HuH-7 (cell line): ENCODE results near the gene SP110.

Source experiments
- DNase-seq: peaks from one replicate; pipeline ENCODE4 v3.0.0; 2011; ENCODE audit warnings: low spot score

Gene SP110

DNA sequence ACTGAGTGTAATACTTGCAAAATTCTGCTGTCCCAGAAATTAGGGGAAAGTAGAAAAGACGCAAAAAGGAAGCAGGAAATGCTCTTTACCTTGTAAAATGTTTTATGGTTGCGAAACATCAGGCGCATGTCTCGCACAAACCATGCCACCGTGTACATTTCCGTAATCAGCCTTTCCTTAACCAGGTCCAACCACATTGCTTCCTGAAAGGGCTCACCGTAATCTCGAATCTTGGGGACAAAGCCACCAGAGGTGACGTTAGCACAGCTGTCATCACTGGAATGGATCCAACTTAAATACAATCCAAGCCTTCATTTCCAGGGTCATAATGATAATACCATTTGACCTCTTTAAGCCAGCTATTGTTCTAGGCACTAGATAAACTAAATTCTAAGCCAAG is 49.3 kb downstream of the SP110 start:
- DNase-seq, result peak; percentile 31

DNA sequence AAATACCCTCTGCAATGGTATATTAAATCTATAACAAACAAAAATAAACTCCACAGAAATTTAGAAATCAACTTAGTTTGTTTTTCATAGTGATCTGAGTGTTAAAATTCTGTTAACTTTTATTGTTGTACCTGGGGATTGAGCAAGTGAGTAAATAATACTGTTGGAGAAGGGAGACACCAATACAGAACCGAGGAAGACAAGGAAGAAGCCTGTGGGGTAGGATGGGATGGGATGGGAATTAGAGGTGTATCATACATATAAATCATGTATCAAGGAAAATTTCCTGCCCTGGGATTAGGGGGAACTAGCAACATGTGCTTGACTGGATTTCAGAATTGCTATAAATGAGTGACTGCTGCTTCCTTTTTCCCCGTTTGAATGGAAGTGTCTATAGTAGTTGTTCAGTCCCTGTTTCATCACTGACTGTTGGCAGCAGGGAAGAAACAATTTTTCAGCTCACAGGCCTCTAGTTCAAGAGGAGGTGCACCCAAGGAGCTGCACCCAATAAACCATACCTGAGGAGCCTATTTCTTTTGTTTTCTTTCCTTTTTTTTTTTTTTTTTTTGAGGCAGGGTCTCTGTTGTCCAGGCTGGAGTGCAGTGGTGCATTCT is 53.1 kb downstream of the SP110 start:
- DNase-seq, result no peak

DNA sequence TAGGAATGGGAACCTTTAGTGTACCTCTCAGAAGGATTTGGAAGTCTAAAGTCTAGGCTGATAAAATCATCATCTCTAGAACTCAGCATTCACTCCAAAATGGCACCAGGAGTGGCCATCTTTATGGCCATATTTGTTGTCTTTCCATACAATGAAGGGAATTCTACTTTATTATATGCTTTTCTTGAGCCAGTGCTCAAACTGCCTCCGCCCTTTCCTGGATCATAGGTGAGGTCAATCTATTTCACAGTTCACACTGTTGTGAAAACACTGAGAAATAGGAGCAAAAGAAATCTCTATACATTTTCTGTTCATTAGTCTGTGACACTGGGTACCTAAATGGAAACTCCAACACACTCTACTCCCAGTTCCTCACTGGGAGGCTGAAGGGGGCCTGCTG is 55.6 kb downstream of the SP110 start:
- DNase-seq, result no peak

DNA sequence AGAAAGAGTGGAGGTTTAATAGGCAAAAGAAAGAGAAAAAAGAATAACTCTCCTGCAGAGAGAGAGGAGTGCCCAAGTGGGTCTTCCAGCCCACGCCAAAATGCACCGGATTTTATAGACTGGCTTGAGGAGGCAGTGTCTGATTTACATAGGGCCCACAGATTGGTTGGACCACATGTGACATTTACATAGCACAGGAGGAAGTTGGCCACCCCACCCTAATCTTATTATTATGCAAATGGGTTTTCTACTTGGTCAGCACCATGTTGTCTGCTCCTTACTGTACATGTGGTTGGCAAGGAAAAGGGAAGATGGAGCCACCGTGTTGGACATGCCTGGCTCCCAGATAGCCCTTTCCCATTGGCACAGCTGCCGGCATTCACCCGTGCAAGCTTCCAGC is 56.8 kb downstream of the SP110 start:
- DNase-seq, result no peak

DNA sequence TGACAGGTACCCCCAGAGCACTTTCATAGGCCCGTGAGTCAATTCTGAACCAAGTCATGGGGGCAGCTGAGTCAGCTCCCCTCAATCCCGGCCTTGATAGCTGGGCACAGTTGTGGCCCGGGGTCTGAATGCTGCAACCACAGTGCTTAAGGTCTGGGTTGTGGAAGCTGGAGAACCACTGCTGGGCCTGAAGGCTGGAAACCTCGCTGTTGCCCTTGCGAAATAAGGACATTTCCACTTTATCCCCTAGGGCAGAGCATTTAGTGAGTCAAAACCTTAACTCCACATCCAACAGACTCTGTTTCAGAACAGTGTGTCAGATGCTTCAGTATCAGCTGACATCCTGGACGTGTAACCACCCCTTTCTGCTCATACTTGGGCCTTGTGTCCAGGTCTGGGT is 58.6 kb downstream of the SP110 start:
- no peak for DNase-seq

DNA sequence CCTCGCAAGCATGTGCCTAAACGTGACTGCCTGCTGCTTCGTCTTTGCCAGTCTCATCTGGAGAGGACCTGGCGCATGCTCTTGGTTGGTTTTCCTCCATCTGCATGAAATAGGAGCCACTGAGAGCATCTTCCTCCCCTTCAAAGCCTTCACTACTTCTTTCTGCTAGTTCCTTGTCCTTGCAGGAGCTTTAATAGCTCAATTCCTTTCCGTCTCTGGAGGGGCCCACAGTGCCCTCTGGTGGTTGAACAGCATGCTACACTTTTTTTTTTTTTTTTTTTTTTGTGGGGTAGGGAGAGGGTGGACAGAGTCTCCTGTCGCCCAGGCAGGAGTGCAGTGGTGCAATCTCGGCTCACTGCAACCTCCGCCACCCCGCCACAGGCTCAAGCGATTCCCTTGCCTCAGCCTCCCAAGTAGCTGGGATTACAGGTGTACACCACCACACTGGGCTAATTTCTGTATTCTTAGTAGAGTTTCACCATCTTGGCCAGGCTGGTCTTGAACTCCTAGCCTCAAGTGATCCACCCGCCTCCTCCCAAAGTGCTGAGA is 59.6 kb downstream of the SP110 start:
- peak; percentile 44 for DNase-seq

DNA sequence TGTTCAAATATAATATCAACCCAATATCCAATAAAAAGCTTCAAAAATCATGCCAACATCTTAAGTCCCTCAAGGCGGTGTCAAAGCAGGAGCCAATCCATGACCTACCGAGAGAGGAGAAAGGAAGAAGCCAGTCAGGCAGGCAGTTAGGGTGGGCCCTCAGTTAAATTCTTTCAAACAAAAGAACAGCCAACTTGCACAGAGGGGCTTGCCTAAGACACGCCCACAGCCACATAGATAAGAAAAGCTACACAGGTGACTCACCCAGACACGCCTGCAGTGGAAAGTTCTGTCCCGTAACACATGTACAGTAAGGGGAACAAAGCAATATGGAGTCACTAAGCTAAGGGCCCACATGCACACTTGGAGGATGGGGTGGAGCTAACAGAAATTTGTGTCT is 61.3 kb downstream of the SP110 start:
- DNase-seq, result no peak

DNA sequence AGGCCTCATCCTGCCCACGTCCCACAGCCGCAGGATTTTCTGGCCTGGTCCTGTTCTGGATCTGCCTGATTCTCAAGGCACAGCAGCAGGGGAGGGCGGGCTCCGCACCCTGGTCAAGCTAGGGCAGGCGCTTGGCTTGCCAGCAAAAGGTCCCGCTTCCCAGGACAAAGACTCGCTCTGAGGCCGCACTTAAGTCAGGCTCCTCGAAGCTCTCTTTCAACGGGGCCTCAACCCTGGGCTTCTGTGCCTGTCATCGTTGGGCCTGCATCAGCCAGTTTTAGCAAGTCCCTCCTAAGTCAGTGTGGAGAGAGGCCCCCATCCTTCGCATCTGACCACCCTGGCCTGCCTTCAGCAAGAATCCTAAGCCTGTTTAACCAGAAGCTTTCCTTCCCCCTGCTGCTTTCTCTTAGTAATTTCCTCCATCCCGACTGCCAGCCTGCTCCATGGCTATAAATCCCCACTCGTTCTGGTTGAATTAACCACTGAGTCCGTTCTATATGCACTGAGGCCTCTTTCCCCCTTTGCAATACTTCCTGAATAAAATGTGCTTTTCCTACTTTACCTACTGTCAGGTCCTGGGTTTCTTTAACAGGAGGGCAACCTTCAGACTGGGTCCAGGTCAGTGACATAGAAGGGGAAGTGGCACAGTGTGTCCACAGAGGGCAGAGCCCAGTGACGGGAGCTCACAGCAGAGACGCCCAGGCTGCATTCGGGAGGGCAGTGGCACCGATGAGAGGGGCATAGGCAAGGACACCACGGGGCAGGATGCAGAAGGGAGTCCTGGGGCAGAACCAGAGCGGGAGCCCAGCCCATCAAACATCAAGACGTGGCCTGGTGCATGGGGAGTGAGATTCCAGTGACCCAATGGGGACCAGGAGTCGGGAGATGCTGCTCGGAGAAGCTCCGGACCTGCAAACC is 62.7 kb downstream of the SP110 start:
- DNase-seq, result no peak

DNA sequence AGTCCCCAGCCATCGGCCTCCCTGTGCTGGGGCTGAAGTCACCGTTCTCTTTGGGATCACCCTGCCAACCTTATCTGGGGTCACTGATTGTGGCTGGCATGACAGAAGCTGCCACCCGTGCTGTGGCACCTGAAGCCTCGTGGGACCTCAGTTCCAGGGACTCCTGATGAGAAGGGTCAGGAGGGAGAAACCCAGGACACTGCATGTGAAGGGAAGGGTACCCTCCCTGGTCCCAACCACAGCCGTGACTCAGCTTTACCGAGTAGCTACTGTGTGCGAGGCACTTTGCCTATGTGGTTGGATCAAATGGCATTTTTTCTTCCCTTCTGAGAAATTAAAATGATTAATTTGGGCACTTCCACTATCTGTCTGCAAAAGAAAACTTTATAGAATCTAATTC is 64.4 kb downstream of the SP110 start:
- DNase-seq, result no peak

DNA sequence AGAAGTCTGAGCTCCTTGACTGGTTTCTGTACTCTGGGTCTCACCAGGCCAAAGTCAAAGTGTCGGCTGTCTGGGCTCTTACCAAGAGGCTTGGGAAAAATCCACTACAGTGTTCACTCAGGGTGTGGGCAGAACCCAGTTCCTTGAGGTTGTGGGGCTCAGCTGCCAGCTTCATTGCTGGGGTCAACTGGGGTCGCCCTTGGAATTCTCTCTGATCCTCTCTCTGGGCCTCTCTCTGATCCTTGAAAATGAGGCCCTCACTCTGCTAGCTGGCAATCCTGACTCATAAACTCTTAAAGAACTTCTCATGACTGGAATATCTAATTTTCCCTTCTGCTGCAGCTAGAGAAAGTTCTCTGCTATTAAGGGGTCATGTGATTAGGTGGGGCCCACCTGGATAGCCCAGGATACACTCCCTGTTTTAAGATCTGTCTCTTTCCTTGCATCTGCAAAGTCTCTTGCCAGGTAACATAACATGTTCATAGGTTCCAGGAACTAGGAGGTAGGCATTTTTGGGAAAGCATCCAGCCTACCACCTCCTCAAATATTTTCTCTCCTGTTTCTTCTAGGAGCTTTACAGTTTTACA is 66.3 kb downstream of the SP110 start:
- DNase-seq, result no peak

DNA sequence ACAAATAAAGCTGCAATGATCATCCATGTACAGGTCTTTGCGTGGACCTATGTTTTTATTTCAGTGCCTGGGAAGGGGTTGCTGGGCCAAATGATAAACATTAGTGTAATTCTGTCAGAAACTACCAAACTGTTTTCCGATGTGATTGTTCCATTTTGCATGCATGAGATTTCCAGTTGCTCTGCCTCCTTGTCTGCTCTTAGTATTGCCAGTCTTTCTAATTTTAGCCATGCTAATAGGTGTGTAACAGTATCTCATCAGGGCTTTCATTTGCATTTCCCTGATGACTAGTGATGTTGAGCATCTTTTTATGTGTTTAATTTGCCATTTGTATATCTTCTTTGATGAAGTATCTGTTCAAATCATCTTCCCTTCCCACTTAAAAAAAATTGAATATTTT is 67.5 kb downstream of the SP110 start:
- no peak for DNase-seq

DNA sequence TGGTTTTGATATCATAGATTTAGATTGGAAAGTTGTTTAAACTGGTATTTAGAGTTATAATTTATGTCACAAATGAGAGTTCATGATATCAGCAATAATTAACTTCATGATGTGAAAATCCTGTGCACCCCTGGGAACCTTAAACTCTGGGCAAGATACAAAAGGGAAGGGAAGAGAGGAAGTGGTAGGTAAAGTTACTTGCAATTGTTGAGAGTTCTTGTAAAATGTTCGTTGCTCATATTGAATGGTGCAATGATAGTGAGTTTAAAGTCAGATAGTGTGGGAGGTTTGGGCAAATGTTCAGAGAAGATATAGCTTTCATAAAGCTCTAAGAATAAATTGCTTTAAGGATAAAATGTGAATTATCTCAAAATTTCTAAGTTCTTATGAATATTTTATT is 75.4 kb downstream of the SP110 start:
- DNase-seq, result no peak

DNA sequence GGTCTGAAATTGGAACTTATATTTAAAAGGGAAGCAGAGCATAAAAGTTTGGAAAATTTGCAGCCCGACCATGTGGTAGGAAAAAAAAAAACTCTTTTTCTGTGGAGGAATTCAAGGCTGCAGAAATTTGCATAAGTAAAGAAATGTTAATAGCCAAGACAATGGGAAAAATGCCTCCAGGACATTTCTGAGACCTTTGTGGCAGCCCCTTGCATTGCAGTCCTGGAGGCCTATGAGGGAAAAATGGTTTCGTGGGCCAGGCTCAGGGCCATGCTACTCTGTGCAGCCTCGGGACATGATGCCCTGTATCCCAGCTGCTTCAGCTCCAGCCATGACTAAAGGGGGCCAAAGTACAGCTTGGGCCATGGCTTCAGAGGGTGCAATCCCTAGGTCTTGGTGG is 79.1 kb downstream of the SP110 start:
- DNase-seq, result no peak

DNA sequence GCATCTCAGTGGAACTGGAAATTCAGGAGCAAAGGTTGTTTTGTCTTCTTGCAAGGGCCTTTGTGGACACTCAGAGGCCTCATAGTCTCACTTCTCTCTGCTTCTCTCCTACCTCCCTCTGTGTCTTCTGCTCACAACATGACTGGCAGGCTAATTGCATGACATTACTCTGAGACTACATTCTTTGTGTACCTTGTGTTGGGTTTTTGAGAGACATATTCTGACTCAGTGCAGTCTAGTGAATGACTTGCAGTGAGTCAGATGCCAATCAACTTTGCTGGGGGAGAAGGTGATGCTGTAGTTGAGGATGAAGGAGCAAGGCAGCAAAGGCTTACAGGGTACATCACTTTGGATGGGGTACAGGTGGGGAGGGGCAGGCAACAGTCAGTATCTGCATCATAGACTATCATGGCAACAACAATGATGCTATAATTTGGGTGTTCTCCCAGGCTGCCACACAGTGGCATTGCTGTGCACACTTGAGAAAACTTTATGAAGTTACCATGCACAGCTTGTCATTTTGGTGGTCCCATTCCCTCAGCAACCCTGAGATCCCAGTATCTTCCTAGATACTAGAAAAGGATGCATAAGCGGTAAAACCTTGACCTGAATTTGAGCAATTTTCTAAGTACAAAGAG is 81.8 kb downstream of the SP110 start:
- no peak for DNase-seq

DNA sequence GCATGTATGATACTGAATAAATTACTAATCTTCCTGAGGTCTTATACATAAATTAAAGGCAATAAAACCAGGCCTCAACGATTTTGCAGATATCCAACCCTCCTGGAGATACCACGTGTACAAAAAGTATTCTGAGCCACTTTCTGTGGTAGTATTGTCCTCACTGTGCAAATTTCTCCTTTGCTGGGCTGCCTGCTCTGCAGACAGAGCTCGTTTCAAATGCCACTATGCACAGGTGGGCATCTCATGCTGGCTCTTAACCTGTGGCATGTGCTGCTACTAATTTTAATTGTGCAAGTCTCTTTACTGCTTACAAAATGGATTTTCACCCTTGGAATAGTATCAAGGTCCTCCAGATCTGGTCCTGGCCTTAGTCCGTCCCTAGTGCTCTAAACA is 84.7 kb downstream of the SP110 start:
- no peak for DNase-seq

DNA sequence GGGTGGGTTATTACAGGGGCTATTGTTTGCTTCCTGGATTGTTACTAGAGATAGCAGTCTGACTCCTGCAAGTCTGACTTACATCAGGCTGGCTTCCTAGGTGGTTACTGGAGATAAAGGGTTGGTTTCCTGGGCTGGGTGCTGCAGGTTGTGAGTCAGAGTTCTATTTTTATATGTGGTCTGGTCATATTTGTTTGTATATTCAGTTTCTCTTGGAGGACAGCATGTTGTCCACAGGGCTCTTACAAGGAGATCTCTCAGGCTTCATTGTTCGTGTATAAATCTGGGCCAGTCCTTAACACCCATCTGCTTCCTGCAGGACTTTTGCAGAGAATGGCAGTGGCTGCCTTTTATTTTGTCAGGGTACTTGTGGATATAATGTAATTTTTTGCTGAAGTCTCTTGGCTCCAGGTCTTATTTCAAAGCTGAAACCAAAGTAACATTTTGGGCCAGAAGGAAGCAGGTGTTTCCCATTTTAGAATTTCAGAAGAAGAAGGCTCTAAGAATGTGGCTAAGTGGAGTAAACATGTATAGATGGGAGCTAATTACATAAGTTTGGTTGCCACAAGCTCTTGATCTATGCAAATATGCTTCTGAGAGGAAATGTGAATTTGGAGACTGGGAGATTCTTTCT is 85.2 kb downstream of the SP110 start:
- DNase-seq, result no peak

DNA sequence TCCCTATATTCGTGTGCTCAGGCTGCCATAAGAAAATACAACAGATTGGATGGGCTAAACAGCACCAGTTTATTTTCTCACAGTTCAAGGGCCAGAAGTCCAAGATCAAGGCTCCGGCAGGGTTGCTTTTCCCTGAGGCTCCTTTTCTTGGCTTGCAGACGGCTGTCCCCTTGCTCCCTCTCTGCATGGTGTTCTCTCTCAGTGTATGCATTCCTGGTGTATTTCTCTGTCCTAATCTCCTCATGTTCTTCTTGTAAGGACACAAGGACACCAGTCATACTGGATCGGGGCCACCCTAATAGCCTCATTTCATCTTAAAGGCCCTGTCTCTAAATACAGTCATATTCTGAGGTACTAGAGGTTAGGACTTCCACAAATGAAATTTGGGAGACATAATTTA is 88.4 kb downstream of the SP110 start:
- DNase-seq, result no peak

DNA sequence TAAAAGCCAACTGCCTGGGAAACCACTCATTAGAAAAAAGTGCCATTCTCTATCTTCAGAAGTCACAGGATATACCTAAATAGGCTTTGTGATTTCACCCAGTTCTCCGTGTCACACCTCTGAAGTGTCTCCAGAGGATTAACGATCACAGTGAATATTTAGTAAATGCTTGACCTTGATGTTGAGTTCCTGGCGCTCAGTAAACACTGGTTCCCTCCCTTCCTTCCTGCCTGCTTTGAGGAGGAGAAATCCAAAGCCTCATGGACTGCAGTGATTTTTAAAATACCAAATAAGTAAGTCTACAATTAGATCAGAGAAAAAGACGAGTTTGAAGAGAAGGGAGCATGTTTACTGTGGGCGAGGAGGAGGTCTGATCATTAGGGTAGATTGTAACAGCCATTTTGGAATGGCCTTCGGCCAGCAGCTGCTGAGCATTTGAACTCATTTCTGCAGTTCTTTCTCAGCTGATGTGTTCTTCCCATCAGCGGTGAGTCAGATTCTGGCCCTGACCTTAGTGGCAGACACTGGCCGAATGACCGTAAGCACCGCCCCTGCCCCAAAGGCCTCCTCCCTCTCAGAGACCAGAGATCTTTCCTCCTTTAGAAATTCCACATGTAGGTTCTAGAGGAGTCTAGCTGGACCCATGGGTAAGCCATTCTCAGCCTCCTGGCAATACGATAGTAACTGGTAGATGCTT is 89.0 kb downstream of the SP110 start:
- DNase-seq, result no peak

DNA sequence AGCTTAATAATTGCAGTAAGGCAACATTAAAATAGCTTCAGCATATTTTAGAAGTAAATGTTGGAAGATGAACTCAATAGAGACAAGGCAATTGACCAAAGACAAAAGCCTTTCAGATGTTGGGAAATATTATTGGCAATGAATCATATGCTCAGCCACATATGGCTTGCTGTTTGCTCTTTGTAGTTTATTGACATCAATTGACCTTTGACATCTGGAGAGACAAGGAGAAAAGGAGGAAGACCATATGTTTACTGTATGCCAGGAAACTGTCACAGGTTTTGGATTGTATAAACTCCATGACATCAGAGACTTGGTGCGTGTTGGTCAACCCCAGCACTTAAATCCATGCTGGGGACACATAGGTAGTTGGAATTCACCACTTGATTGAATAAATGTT is 90.4 kb downstream of the SP110 start:
- no peak for DNase-seq

DNA sequence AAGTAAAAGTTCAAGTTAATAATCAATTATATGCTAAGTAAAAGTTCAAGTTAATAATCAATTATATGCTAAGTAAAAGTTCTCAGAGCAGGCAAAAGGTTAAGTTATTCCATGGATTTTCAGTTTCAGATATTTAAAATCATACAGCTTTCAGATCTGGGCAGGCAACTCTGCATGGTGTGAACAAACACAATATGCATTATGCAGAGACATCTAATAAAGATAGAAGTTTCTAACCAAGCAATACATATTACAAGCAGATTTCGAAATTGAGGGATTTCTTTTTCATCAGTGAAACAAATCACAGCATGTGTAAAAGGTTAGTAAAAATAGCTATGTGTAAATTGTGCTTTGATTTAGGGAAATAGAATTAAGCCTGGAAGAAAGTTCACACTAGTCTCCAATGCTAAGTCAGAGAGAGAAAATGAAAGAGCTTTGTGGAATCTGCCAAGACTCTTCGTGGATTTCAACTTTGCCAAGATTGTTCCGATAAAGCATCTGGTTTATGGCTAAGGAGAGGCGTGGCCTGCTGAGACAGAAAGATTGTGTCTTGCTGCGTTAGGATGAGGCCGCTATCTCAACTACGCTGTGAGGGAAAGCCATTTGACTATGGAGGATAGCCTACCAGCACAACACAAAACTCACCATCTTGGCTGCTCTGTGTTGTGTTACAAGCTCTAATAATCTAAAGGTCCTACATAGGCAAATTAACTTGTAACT is 91.0 kb downstream of the SP110 start:
- no peak for DNase-seq

DNA sequence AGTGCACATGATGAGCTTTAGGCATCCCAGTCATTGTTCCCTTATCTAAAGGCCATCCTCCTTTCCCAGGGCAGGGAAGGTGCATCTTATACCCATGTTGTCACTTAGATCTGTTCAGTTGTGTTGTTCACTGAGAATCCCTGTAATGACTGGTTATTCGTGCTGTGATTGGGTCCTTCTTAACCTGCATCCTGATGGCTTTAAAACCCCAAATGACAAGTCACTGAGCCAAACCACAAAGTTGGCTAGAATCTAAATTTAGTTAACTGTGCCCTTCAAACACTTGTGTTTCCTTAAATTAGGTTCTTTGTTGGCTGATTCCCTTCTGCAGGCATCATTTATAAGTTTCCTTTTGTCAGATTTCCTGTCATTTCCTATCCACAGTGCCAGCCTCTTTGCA is 92.6 kb downstream of the SP110 start:
- DNase-seq, result no peak
